Keratinocyte (primary cell): ENCODE data around the gene FBXO31.

Experiments
- EZH2 ChIP-seq: IDR thresholded peaks from one replicate; pipeline ENCODE4 v1.6.1; 2012; ENCODE audit warnings: inconsistent platforms, mild to moderate bottlenecking, low read length, moderate library complexity
- TF ChIP-seq, protein P1 (sequence below), 3 experiments: IDR thresholded peaks in 1 of 3; conservative IDR thresholded peaks in 1 of 3; optimal IDR thresholded peaks in 1 of 3; 2 replicates in 2 of 3; 3 replicates in 1 of 3; pipeline versions ENCODE3 to v1.5.1; 2011; ENCODE audit warnings: low read length in 3 of 3, mild to moderate bottlenecking in 3 of 3, moderate library complexity in 2 of 3, control low read depth in 1 of 3, inconsistent platforms in 1 of 3; ENCODE audit not compliant: insufficient read depth in 2 of 3; ENCODE audit errors: extremely low read depth in 1 of 3

GRCh38 chr16:87409153-87409552, 25.6 kb upstream of the FBXO31 start:
- TF ChIP-seq EZH2: no peak
- TF ChIP-seq, protein P1, sequence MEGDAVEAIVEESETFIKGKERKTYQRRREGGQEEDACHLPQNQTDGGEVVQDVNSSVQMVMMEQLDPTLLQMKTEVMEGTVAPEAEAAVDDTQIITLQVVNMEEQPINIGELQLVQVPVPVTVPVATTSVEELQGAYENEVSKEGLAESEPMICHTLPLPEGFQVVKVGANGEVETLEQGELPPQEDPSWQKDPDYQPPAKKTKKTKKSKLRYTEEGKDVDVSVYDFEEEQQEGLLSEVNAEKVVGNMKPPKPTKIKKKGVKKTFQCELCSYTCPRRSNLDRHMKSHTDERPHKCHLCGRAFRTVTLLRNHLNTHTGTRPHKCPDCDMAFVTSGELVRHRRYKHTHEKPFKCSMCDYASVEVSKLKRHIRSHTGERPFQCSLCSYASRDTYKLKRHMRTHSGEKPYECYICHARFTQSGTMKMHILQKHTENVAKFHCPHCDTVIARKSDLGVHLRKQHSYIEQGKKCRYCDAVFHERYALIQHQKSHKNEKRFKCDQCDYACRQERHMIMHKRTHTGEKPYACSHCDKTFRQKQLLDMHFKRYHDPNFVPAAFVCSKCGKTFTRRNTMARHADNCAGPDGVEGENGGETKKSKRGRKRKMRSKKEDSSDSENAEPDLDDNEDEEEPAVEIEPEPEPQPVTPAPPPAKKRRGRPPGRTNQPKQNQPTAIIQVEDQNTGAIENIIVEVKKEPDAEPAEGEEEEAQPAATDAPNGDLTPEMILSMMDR (optimal IDR thresholded peaks at IDR 0.05 in 1 of 3, IDR thresholded peaks at IDR 0.05 in 1 of 3, conservative IDR thresholded peaks at IDR 0.05 in 1 of 3; ENCODE audit: extremely low read depth in 1 of 3, insufficient read depth in 2 of 3, low read length in 3 of 3): no peak
